Neural cell (in vitro differentiated cells): ENCODE measurements around the gene DUSP19.

Experiments
- EP300 ChIP-seq: fragments of 450-650 bp; conservative IDR thresholded peaks from 2 replicates; pipeline ENCODE4 v1.6.1; 2014; ENCODE audit warnings: antibody characterized with exemption, mild to moderate bottlenecking, moderate library complexity; ENCODE audit not compliant: poor library complexity, severe bottlenecking
- EZH2 ChIP-seq: fragments of 200-600, 300-800 bp; shearing (Covaris generic), sonication (generic); IDR thresholded peaks from 2 replicates; pipeline ENCODE4 v1.6.1; 2014; ENCODE audit warnings: antibody characterized with exemption, low read length, borderline replicate concordance, mild to moderate bottlenecking; ENCODE audit not compliant: insufficient read depth, poor library complexity, severe bottlenecking
- POLR2AphosphoS5 ChIP-seq: IDR thresholded peaks from 2 replicates; pipeline ENCODE4 v1.6.1; 2012
- RAD21 ChIP-seq: fragments of 450-650 bp; conservative IDR thresholded peaks from 2 replicates; pipeline ENCODE4 v1.6.1; 2014; ENCODE audit warnings: antibody characterized with exemption, mild to moderate bottlenecking, moderate library complexity
- TF ChIP-seq, protein P1 (sequence below): fragments of 450-650 bp; IDR thresholded peaks from 2 replicates; pipeline ENCODE4 v1.5.1; 2014; ENCODE audit warnings: antibody characterized with exemption, mild to moderate bottlenecking, moderate library complexity; ENCODE audit not compliant: poor library complexity, severe bottlenecking

DNA sequence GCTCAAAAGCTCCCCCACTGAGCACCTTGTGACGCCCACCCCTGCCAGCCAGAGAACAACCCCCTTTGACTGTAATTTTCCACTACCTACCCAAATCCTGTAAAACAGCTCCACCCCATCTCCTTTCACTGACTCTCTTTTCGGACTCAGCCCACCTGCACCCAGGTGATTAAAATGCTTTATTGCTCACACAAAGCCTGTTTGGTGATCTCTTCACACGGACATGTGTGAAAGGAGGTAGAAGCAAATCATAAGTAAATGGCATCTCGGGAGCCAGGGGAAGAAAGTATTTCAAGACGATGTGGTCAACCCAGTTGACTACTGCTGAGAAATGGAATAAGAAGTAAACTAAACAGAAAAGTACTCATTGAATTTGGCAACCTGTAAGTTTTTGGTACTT is 29.1 kb upstream of the DUSP19 start:
- TF ChIP-seq EP300 (no peak), POLR2AphosphoS5 (no peak), EZH2 (no peak), RAD21 (no peak)
- TF ChIP-seq, protein P1, sequence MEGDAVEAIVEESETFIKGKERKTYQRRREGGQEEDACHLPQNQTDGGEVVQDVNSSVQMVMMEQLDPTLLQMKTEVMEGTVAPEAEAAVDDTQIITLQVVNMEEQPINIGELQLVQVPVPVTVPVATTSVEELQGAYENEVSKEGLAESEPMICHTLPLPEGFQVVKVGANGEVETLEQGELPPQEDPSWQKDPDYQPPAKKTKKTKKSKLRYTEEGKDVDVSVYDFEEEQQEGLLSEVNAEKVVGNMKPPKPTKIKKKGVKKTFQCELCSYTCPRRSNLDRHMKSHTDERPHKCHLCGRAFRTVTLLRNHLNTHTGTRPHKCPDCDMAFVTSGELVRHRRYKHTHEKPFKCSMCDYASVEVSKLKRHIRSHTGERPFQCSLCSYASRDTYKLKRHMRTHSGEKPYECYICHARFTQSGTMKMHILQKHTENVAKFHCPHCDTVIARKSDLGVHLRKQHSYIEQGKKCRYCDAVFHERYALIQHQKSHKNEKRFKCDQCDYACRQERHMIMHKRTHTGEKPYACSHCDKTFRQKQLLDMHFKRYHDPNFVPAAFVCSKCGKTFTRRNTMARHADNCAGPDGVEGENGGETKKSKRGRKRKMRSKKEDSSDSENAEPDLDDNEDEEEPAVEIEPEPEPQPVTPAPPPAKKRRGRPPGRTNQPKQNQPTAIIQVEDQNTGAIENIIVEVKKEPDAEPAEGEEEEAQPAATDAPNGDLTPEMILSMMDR: no peak
